IMR-90 (cell line): ENCODE results near the gene MYADML2. TPM values are rescaled to one million over a fixed set of nuclear protein-coding genes. Genes with fewer than 3 reads are reported as not detected.

Source experiments
- ATAC-seq: fragments of 200-7000 bp; cut with Tn5 transposase; 2 replicates; pipeline ENCODE4 v1.9.1; 2020; ENCODE audit warnings: low read depth, mild to moderate bottlenecking, moderate library complexity
- BruUV-seq: library from RNA; stranded (reverse); fragments of 400-500 nt; replicated peaks from 2 replicates; lab custom pipeline; 2021; lab: Mats Ljungman, UMichigan
- CTCF ChIA-PET: fragments of 300-600 bp; formaldehyde crosslinking; extraction: SDS; loops from one replicate; lab custom pipeline; 2021; ENCODE audit warnings: antibody characterized with exemption; lab: Yijun Ruan, JAX
- POLR2A ChIA-PET: fragments of 300-600 bp; sonication (Branson Sonifier 250); formaldehyde crosslinking; loops from one replicate; lab custom pipeline; 2022; ENCODE audit warnings: antibody characterized with exemption; ENCODE audit not compliant: unreplicated experiment; lab: Charles Lee
- DNase-seq: peaks from one replicate; pipeline ENCODE4 v3.0.0; 2013
- H2AFZ ChIP-seq: replicated peaks from 2 replicates; pipeline ENCODE3; 2013; ENCODE audit warnings: low read length, mild to moderate bottlenecking; ENCODE audit not compliant: poor library complexity
- H2AK5ac ChIP-seq: 2 replicates; pipeline ENCODE4 v1.6.1; 2013; ENCODE audit warnings: low read depth, low read length, inconsistent platforms
- H2AK9ac ChIP-seq: replicated peaks from 2 replicates; pipeline ENCODE3; 2013; ENCODE audit warnings: mild to moderate bottlenecking, low read depth, low read length, moderate library complexity; ENCODE audit not compliant: poor library complexity
- H2BK120ac ChIP-seq: 2 replicates; pipeline ENCODE4 v1.6.1; 2013; ENCODE audit warnings: low read depth, low read length, inconsistent platforms
- H2BK15ac ChIP-seq: 3 replicates; pipeline ENCODE4 v1.6.1; 2013; ENCODE audit warnings: low read depth, low read length, inconsistent platforms
- H2BK20ac ChIP-seq: 2 replicates; pipeline ENCODE4 v1.6.1; 2013; ENCODE audit warnings: low read depth, mild to moderate bottlenecking, inconsistent platforms, low read length, moderate library complexity
- H2BK5ac ChIP-seq: 2 replicates; pipeline ENCODE4 v1.6.1; 2013; ENCODE audit warnings: mild to moderate bottlenecking, low read depth, low read length, inconsistent platforms; ENCODE audit not compliant: poor library complexity, severe bottlenecking
- H3K14ac ChIP-seq: replicated peaks from 2 replicates; pipeline ENCODE4 v1.6.1; 2013; ENCODE audit warnings: low read depth, low read length, inconsistent platforms
- H3K18ac ChIP-seq: 2 replicates; pipeline ENCODE4 v1.6.1; 2013; ENCODE audit warnings: low read depth, low read length, control low read depth
- H3K23ac ChIP-seq: 2 replicates; pipeline ENCODE4 v1.6.1; 2013; ENCODE audit warnings: low read depth, low read length, inconsistent platforms
- H3K27ac ChIP-seq: 2 replicates; pipeline ENCODE4 v1.5.1; 2013; ENCODE audit warnings: mild to moderate bottlenecking, control low read depth, low read length; ENCODE audit not compliant: insufficient read depth
- H3K27me3 ChIP-seq: 2 replicates; pipeline ENCODE4 v1.6.1; 2013; ENCODE audit warnings: low read length; ENCODE audit not compliant: control insufficient read depth, insufficient read depth
- H3K36me3 ChIP-seq: 2 replicates; pipeline ENCODE4 v1.6.1; 2013; ENCODE audit warnings: low read length, mixed read lengths; ENCODE audit not compliant: control insufficient read depth, insufficient read depth
- H3K4ac ChIP-seq: 2 replicates; pipeline ENCODE4 v1.6.1; 2013; ENCODE audit warnings: low read depth, low read length, inconsistent platforms
- H3K4me1 ChIP-seq: 2 replicates; pipeline ENCODE4 v1.6.1; 2013; ENCODE audit warnings: low read length, mixed read lengths; ENCODE audit not compliant: control insufficient read depth, insufficient read depth
- H3K4me2 ChIP-seq: 2 replicates; pipeline ENCODE4 v1.6.1; 2013; ENCODE audit warnings: low read depth, mild to moderate bottlenecking, control low read depth, low read length, moderate library complexity
- H3K4me3 ChIP-seq: 2 replicates; pipeline ENCODE4 v1.5.1; 2013; ENCODE audit warnings: low read depth, mild to moderate bottlenecking, control low read depth, low read length, moderate library complexity; ENCODE audit not compliant: insufficient read depth
- H3K56ac ChIP-seq: 2 replicates; pipeline ENCODE4 v1.6.1; 2013; ENCODE audit warnings: low read length, inconsistent platforms; ENCODE audit not compliant: insufficient read depth; ENCODE audit errors: extremely low read depth
- H3K79me1 ChIP-seq, 2 experiments: 2 replicates each; pipeline ENCODE4 v1.6.1; 2013; ENCODE audit warnings: low read length in 2 of 2, inconsistent platforms in 1 of 2, low read depth in 1 of 2
- H3K9ac ChIP-seq: 2 replicates; pipeline ENCODE4 v1.6.1; 2013; ENCODE audit warnings: low read depth, low read length, control low read depth
- H3K9me1 ChIP-seq: 2 replicates; pipeline ENCODE4 v1.6.1; 2013; ENCODE audit warnings: low read length, inconsistent platforms; ENCODE audit not compliant: insufficient read depth
- H3K9me3 ChIP-seq: 2 replicates; pipeline ENCODE4 v1.6.1; 2013; ENCODE audit warnings: low read length; ENCODE audit not compliant: control insufficient read depth, insufficient read depth
- H4K20me1 ChIP-seq: 2 replicates; pipeline ENCODE4 v1.6.1; 2013; ENCODE audit warnings: low read length, inconsistent platforms; ENCODE audit not compliant: insufficient read depth
- H4K5ac ChIP-seq: 2 replicates; pipeline ENCODE4 v1.6.1; 2013; ENCODE audit warnings: mild to moderate bottlenecking, low read depth, low read length, control low read depth
- H4K8ac ChIP-seq, 2 experiments: 2 replicates each; pipeline ENCODE4 v1.6.1; 2013; ENCODE audit warnings: low read depth in 2 of 2, low read length in 2 of 2, control low read depth in 1 of 2, inconsistent platforms in 1 of 2
- H4K91ac ChIP-seq: 2 replicates; pipeline ENCODE4 v1.6.1; 2013; ENCODE audit warnings: low read depth, low read length, inconsistent platforms; ENCODE audit not compliant: insufficient read depth
- ELK1 ChIP-seq: fragments of 150-350 bp; IDR thresholded peaks from 2 replicates; pipeline ENCODE4 v1.6.1; 2016; ENCODE audit warnings: low read depth, mild to moderate bottlenecking, low read length, moderate library complexity, borderline replicate concordance
- MAZ ChIP-seq: IDR thresholded peaks from 2 replicates; pipeline ENCODE4 v1.6.1; 2012; ENCODE audit warnings: low read depth, mild to moderate bottlenecking, low read length, improper control_type of control experiment, moderate library complexity, borderline replicate concordance
- WGBS, 2 experiments: methylation state at CpG; one replicate each; pipeline versions ENCODE4 v1.1.5 to v1.1.7; 2013; ENCODE audit warnings: missing lambda C conversion rate in 2 of 2; ENCODE audit not compliant: insufficient read length in 1 of 2; ENCODE audit errors: extremely low coverage in 2 of 2; 5-methylcytosine and 5-hydroxymethylcytosine counted together
- dilution Hi-C: fragments of 300-500 bp; cut with HindIII; formaldehyde crosslinking; loops from one replicate; pipeline ENCODE4 v1.14.3; 2018; ENCODE audit warnings: low sequenced_read_pairs; ENCODE audit not compliant: unreplicated experiment
- in situ Hi-C: fragments of 300-500 bp; cut with MboI; formaldehyde crosslinking; loops from 3 replicates; pipeline ENCODE4 v1.14.3; 2019; ENCODE audit warnings: low sequenced_read_pairs, inconsistent platforms, mixed read lengths
- intact Hi-C: fragments of 100-400 bp; cut with micrococcal nuclease; formaldehyde crosslinking; loops from 2 replicates; pipeline ENCODE4 v1.10.0; 2022
- polyA plus RNA-seq, 3 experiments: library from polyadenylated mRNA; depleted of rRNA; stranded (reverse); fragments of >200 nt; gene quantifications; 2 replicates each; pipeline ENCODE4 v1.2.3, GENCODE V29; 2012; ENCODE audit warnings: low replicate concordance in 1 of 3
- total RNA-seq: library from RNA; depleted of rRNA; stranded (reverse); fragments of >200 nt; gene quantifications from 2 replicates; pipeline ENCODE4 v1.2.3, GENCODE V29; 2012

MYADML2 gene
- total and polyA plus RNA-seq, 2 of the 4 experiments (the other 2 are of a cell fraction): not detected

- H3K9me3 ChIP-seq: no peaks in the 10 kb centered on the region
- peaks cover 9% of the 10 kb centered on the region; the same call in 1 of the 2 replicates for H3K4me1 ChIP-seq
- H3K27me3 ChIP-seq: peaks cover 36% of the 10 kb centered on the region
- H3K36me3 ChIP-seq: no peaks in the 10 kb centered on the region
- H3K56ac ChIP-seq: no peak overlapping the region
- H3K4me3 ChIP-seq: no peak overlapping the region
- ChIA-PET POLR2A (no interaction called here), CTCF (interaction anchor here (0.6 kb wide), 1 partner anchor 27 kb away, joined by 6 read pairs; no protein-coding TSS in a partner anchor)
- no peak for ATAC-seq
- 77% methylated on average over 11 of the region's 22 CpGs; no CpG with 5 or more reads in 1 of the 2 experiments for WGBS, 2 experiments
- no peak overlapping the region for H3K18ac ChIP-seq
- no peaks in the 10 kb centered on the region for H4K20me1 ChIP-seq
- H2AFZ ChIP-seq: no peak overlapping the region
- no peak overlapping the region for H4K91ac ChIP-seq
- H2BK20ac ChIP-seq: no peak overlapping the region
- no peak overlapping the region for H2BK15ac ChIP-seq
- no peak overlapping the region for H3K27ac ChIP-seq
- H2AK9ac ChIP-seq: peak overlapping the region; percentile 65
- H2BK5ac ChIP-seq: no peak overlapping the region
- no peak overlapping the region for H3K14ac ChIP-seq
- H3K23ac ChIP-seq: no peak overlapping the region
- no peak overlapping the region for H3K4me2 ChIP-seq
- H2AK5ac ChIP-seq: no peak overlapping the region; the same call in 1 of the 2 replicates
- TF ChIP-seq ELK1 (no peak), MAZ (no peak)
- H3K9me1 ChIP-seq: no peaks in the 10 kb centered on the region
- no peak overlapping the region for H2BK120ac ChIP-seq
- dilution Hi-C loops: no loop called here
- H4K5ac ChIP-seq: no peak overlapping the region
- in situ Hi-C loops: no loop called here
- H3K9ac ChIP-seq: no peak overlapping the region
- H4K8ac ChIP-seq: no peak overlapping the region
- intact Hi-C loops: loop anchor here (10.0 kb wide), 1 partner anchor 191 kb away; no protein-coding TSS in a partner anchor
- no peak overlapping the region for H3K4ac ChIP-seq
- DNase-seq: no peak
- BruUV-seq: no TSS peak
- H3K79me1 ChIP-seq: no peaks in the 10 kb centered on the region
These were observed 17.2 kb upstream of the MYADML2 start for GRCh38 chr17:81964081-81964849.
